Putamen (tissue), 1 donor: ENCODE results near the gene RASSF8.

Experiments used
- DNase-seq: peaks from one replicate; pipeline ENCODE4 v3.0.0-alpha.2; 2016; ENCODE audit warnings: low spot score

The RASSF8 gene

GRCh38 chr12:25993901-25994651, 35.6 kb downstream of the RASSF8 start:
- DNase-seq: no peak

- DNase-seq: no peak
Observed at GRCh38 chr12:25994901-25995625, 36.6 kb downstream of the RASSF8 start.

- no peak for DNase-seq
Observed at GRCh38 chr12:25995906-25996305, 37.4 kb downstream of the RASSF8 start.

- DNase-seq: no peak
Observed at GRCh38 chr12:25996677-25997076, 38.2 kb downstream of the RASSF8 start.

- DNase-seq: no peak
Observed at GRCh38 chr12:25997201-25997963, 38.9 kb downstream of the RASSF8 start.

- no peak for DNase-seq
Observed at GRCh38 chr12:26000898-26001297, 42.4 kb downstream of the RASSF8 start.

GRCh38 chr12:26001530-26001929, 43.0 kb downstream of the RASSF8 start:
- DNase-seq: no peak

- DNase-seq: no peak
Observed at GRCh38 chr12:26003065-26003464, 44.6 kb downstream of the RASSF8 start.

- DNase-seq: no peak
Observed at GRCh38 chr12:26007566-26007965, 49.1 kb downstream of the RASSF8 start.

- DNase-seq: no peak
Observed at GRCh38 chr12:26009593-26009992, 51.1 kb downstream of the RASSF8 start.

- DNase-seq: no peak
Observed at GRCh38 chr12:26010293-26010821, 51.9 kb downstream of the RASSF8 start.

GRCh38 chr12:26011099-26011498, 52.6 kb downstream of the RASSF8 start:
- DNase-seq: no peak

GRCh38 chr12:26014085-26014484, 55.6 kb downstream of the RASSF8 start:
- no peak for DNase-seq

GRCh38 chr12:26016516-26016915, 58.0 kb downstream of the RASSF8 start:
- no peak for DNase-seq

- no peak for DNase-seq
Observed at GRCh38 chr12:26017484-26018211, 59.2 kb downstream of the RASSF8 start.

GRCh38 chr12:26018926-26019325, 60.4 kb downstream of the RASSF8 start:
- no peak for DNase-seq

- no peak for DNase-seq
Observed at GRCh38 chr12:26021534-26021933, 63.1 kb downstream of the RASSF8 start.

- no peak for DNase-seq
Observed at GRCh38 chr12:26022043-26022442, 63.6 kb downstream of the RASSF8 start.

- no peak for DNase-seq
Observed at GRCh38 chr12:26026713-26027112, 68.2 kb downstream of the RASSF8 start.

GRCh38 chr12:26027401-26027800, 68.9 kb downstream of the RASSF8 start:
- no peak for DNase-seq

GRCh38 chr12:26028953-26029735, 70.7 kb downstream of the RASSF8 start:
- DNase-seq: peak; percentile 52
